ENCODE results near the gene FAM50B. TPM values are rescaled to one million over a fixed set of nuclear protein-coding genes. Genes with fewer than 3 reads are reported as not detected.

Gene FAM50B
- polyA plus RNA-seq, 1 donor from 2014 or later, result 0.79 TPM

DNA sequence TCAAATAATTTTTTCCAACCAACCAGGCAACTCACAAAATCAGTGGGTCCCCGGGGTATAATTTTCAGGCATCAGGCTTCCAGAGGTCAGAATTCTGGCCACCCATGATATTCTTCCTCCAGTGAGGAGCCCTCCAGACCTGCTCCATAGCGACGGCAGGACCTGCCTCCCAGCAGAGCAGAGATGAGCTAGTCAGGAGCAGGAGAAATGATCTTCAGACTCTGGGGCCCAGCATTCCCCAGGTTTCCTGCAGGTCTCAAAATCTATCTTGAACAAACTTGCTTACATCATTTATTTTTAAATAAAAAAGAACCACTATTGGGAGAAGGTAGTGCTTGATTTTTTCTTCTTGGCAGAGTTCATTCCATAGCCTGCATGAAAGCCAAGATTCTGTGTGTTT is 44.7 kb downstream of the FAM50B start:
- Histone ChIP-seq H4K20me1 (ENCODE audit: insufficient read depth) (no peaks in the 10 kb centered on the region), H2AFZ (ENCODE audit: low read depth, low read length) (no peak overlapping the region), H3K79me2 (replicated peaks; ENCODE audit: insufficient read depth, low read length) (no peaks in the 10 kb centered on the region), H3K27ac (ENCODE audit: low read length) (no peak overlapping the region), H3K4me2 (ENCODE audit: low read length) (no peak overlapping the region), H3K9me2 (ENCODE audit: insufficient read depth, low read length) (no peaks in the 10 kb centered on the region), H3F3A (ENCODE audit: insufficient read depth, low read length, poor library complexity, severe bottlenecking) (no peaks in the 10 kb centered on the region), H3K9me3 (ENCODE audit: low read length) (no peaks in the 10 kb centered on the region), H3K9ac (ENCODE audit: low read length) (no peak overlapping the region), H3K36me3 (ENCODE audit: insufficient read depth, low read length) (no peaks in the 10 kb centered on the region), H3K4me3 (ENCODE audit: low read length) (no peak overlapping the region), H3K27me3 (ENCODE audit: insufficient read depth, low read depth, low read length) (no peaks in the 10 kb centered on the region)
- TF ChIP-seq POLR2AphosphoS5 (IDR thresholded peaks at IDR 0.05), result no peak
- TF ChIP-seq EP300 (conservative IDR thresholded peaks at IDR 0.05; ENCODE audit: poor library complexity, severe bottlenecking), result no peak
- no peak for TF ChIP-seq TAF1 (IDR thresholded peaks at IDR 0.05; ENCODE audit: low read depth)
- TF ChIP-seq RAD21 (conservative IDR thresholded peaks at IDR 0.05), result no peak
- no peak for TF ChIP-seq SMC3 (conservative IDR thresholded peaks at IDR 0.05; ENCODE audit: poor library complexity)
- no peak for TF ChIP-seq MXI1 (conservative IDR thresholded peaks at IDR 0.05; ENCODE audit: poor library complexity, severe bottlenecking)
- TF ChIP-seq, protein P1, sequence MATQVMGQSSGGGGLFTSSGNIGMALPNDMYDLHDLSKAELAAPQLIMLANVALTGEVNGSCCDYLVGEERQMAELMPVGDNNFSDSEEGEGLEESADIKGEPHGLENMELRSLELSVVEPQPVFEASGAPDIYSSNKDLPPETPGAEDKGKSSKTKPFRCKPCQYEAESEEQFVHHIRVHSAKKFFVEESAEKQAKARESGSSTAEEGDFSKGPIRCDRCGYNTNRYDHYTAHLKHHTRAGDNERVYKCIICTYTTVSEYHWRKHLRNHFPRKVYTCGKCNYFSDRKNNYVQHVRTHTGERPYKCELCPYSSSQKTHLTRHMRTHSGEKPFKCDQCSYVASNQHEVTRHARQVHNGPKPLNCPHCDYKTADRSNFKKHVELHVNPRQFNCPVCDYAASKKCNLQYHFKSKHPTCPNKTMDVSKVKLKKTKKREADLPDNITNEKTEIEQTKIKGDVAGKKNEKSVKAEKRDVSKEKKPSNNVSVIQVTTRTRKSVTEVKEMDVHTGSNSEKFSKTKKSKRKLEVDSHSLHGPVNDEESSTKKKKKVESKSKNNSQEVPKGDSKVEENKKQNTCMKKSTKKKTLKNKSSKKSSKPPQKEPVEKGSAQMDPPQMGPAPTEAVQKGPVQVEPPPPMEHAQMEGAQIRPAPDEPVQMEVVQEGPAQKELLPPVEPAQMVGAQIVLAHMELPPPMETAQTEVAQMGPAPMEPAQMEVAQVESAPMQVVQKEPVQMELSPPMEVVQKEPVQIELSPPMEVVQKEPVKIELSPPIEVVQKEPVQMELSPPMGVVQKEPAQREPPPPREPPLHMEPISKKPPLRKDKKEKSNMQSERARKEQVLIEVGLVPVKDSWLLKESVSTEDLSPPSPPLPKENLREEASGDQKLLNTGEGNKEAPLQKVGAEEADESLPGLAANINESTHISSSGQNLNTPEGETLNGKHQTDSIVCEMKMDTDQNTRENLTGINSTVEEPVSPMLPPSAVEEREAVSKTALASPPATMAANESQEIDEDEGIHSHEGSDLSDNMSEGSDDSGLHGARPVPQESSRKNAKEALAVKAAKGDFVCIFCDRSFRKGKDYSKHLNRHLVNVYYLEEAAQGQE (IDR thresholded peaks at IDR 0.05; ENCODE audit: borderline replicate concordance), result no peak

DNA sequence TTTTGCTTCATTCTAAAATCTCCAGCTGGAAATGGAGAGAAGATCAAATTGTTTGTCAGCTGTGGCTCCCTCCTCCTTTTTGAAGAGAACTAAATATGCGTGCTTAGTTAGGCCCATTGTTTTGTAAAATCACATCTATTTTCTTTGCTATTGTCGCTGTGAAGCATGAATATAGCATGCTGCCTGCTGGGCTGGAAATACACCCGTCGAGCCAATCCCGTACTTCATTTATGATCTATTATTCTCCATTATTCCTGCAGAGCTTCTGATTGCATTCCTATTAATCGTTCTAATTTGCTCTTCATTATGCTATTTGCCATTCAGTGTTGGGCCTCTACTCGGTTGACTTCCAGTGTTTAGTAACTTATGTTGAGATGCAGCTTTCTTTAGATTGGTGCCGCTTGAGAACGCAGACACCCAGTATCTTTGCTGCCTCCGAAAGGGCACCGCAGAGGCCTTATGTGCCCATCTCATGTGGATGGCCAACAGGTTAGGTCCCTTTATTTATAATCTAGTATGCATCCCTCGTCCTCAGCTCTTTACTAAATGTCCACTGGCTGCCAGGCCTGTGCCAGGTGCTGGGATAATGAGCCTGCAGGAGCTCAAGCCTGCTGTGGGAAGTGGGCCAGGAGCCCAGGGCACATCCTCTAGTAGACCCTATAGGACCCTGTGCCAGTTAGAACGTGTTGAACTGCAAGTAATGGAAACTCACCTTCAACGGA is 45.6 kb downstream of the FAM50B start:
- H2AFZ ChIP-seq (ENCODE audit: low read depth, low read length), result no peak overlapping the region
- H3K9me3 ChIP-seq (ENCODE audit: low read length), result no peaks in the 10 kb centered on the region
- no peak overlapping the region for H3K9ac ChIP-seq (ENCODE audit: low read length)
- H4K20me1 ChIP-seq (ENCODE audit: insufficient read depth), result no peaks in the 10 kb centered on the region
- no peak overlapping the region for H3K4me2 ChIP-seq (ENCODE audit: low read length)
- no peaks in the 10 kb centered on the region for H3K9me2 ChIP-seq (ENCODE audit: insufficient read depth, low read length)
- no peak overlapping the region for H3K4me3 ChIP-seq (ENCODE audit: low read length)
- H3F3A ChIP-seq (ENCODE audit: insufficient read depth, low read length, poor library complexity, severe bottlenecking), result no peaks in the 10 kb centered on the region
- TF ChIP-seq MXI1 (conservative IDR thresholded peaks at IDR 0.05; ENCODE audit: poor library complexity, severe bottlenecking) (no peak), POLR2AphosphoS5 (IDR thresholded peaks at IDR 0.05) (no peak), EZH2 (IDR thresholded peaks at IDR 0.05; ENCODE audit: borderline replicate concordance, insufficient read depth, low read length, poor library complexity, severe bottlenecking) (no peak), SMC3 (conservative IDR thresholded peaks at IDR 0.05; ENCODE audit: poor library complexity) (no peak), RAD21 (conservative IDR thresholded peaks at IDR 0.05) (no peak), EP300 (conservative IDR thresholded peaks at IDR 0.05; ENCODE audit: poor library complexity, severe bottlenecking) (no peak), TAF1 (IDR thresholded peaks at IDR 0.05; ENCODE audit: low read depth) (no peak)
- TF ChIP-seq, protein P1 (IDR thresholded peaks at IDR 0.05; ENCODE audit: borderline replicate concordance), result no peak
- TF ChIP-seq, protein P2, sequence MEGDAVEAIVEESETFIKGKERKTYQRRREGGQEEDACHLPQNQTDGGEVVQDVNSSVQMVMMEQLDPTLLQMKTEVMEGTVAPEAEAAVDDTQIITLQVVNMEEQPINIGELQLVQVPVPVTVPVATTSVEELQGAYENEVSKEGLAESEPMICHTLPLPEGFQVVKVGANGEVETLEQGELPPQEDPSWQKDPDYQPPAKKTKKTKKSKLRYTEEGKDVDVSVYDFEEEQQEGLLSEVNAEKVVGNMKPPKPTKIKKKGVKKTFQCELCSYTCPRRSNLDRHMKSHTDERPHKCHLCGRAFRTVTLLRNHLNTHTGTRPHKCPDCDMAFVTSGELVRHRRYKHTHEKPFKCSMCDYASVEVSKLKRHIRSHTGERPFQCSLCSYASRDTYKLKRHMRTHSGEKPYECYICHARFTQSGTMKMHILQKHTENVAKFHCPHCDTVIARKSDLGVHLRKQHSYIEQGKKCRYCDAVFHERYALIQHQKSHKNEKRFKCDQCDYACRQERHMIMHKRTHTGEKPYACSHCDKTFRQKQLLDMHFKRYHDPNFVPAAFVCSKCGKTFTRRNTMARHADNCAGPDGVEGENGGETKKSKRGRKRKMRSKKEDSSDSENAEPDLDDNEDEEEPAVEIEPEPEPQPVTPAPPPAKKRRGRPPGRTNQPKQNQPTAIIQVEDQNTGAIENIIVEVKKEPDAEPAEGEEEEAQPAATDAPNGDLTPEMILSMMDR (IDR thresholded peaks at IDR 0.05; ENCODE audit: poor library complexity, severe bottlenecking), result no peak
- H3K27me3 ChIP-seq (ENCODE audit: insufficient read depth, low read depth, low read length), result no peaks in the 10 kb centered on the region
- H3K36me3 ChIP-seq (ENCODE audit: insufficient read depth, low read length), result no peaks in the 10 kb centered on the region
- H3K27ac ChIP-seq (ENCODE audit: low read length), result no peak overlapping the region
- H3K79me2 ChIP-seq (replicated peaks; ENCODE audit: insufficient read depth, low read length), result no peaks in the 10 kb centered on the region
